Prostate gland (tissue), 2 donors: Measurements from ENCODE around the gene LHFPL3. TPM values are rescaled to one million over a fixed set of nuclear protein-coding genes. Genes with fewer than 3 reads are reported as not detected.

Source experiments
- DNase-seq: peaks from one replicate; pipeline ENCODE4 v3.0.0-alpha.2; 2019; ENCODE audit warnings: low spot score
- H3K27ac ChIP-seq, 2 donors: fragments of 200-600 bp; sonication (generic); 2 replicates each; pipeline ENCODE4 v1.5.1; 2017 to 2019
- H3K27me3 ChIP-seq: fragments of 200-600 bp; sonication (generic); replicated peaks from 2 replicates; pipeline ENCODE4 v1.5.1; 2019; ENCODE audit not compliant: insufficient read depth
- H3K36me3 ChIP-seq, 2 donors: fragments of 200-600 bp; sonication (generic); 1 replicate in 1 of 2; 2 replicates in 1 of 2; pipeline versions ENCODE4 v1.5.1 to v1.8.1; 2017 to 2019
- H3K4me1 ChIP-seq: fragments of 200-600 bp; sonication (generic); replicated peaks from 2 replicates; pipeline ENCODE4 v1.5.1; 2019
- H3K4me3 ChIP-seq, 2 donors: fragments of 200-600 bp; sonication (generic); 2 replicates each; pipeline ENCODE4 v1.5.1; 2017 to 2019
- H3K9me3 ChIP-seq: fragments of 200-600 bp; sonication (generic); 2 replicates; pipeline ENCODE4 v1.5.1; 2017
- POLR2A ChIP-seq: fragments of 450-650 bp; IDR thresholded peaks from one replicate; pipeline ENCODE4 v1.6.1; 2016; ENCODE audit warnings: antibody characterized with exemption, mild to moderate bottlenecking
- POLR2AphosphoS5 ChIP-seq: sonication (generic); formaldehyde crosslinking; IDR thresholded peaks from one replicate; pipeline ENCODE4 v1.6.1; 2017; ENCODE audit warnings: antibody characterized with exemption
- WGBS: methylation state at CpG from one replicate; pipeline ENCODE4 v1.1.5; 2018; 5-methylcytosine and 5-hydroxymethylcytosine counted together
- intact Hi-C: fragments of 100-400 bp; cut with DNase I; formaldehyde crosslinking; loops from one replicate; pipeline ENCODE4 v1.14.2; 2022
- total RNA-seq, 2 donors: library from RNA; depleted of rRNA; stranded (reverse); fragments of >200 nt; gene quantifications; one replicate each; pipeline ENCODE4 v1.1.0, GENCODE V29; 2016
- TF ChIP-seq, protein P1 (sequence below), 4 experiments: fragments of 200-600 bp in 2 of 4; fragments of 450-650 bp in 2 of 4; sonication (generic) in 2 of 4; IDR thresholded peaks; 1 replicate in 3 of 4; 2 replicates in 1 of 4; pipeline ENCODE4 v1.5.1; 2016 to 2019; ENCODE audit warnings: antibody characterized with exemption in 4 of 4, mild to moderate bottlenecking in 2 of 4, moderate library complexity in 2 of 4

Gene LHFPL3
- total RNA-seq, 2 donors from 2014 or later: 0.14 TPM; not detected in 1

DNA sequence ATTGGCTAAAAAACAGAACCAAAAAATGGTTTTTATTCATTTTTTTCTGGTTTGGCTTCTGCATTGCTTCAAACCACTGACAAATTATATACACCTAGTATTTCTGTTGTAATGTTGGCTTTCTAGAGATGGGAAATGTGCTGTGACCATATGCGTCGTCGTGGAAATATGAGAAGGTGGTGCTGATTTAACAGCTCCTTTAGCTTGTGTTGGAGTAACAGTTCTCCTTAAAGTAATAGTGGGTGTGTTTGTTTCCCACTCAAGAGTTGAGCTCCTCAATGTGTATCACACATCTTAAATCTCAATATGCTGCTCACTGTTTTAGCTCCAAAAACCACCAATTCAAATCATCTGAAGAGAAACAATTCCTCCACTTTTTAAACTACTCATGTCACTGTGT is 196.4 kb downstream of the LHFPL3 start:
- Histone ChIP-seq H3K9me3 (no peaks in the 10 kb centered on the region), H3K36me3 (no peaks in the 10 kb centered on the region), H3K4me3 (no peak overlapping the region), H3K4me1 (no peaks in the 10 kb centered on the region), H3K27ac (no peak overlapping the region), H3K27me3 (no peaks in the 10 kb centered on the region)
- no peak for DNase-seq
- TF ChIP-seq POLR2A: no peak
- intact Hi-C loops: no loop called here
- WGBS: 49% methylated on average over 3 of the region's 3 CpGs

DNA sequence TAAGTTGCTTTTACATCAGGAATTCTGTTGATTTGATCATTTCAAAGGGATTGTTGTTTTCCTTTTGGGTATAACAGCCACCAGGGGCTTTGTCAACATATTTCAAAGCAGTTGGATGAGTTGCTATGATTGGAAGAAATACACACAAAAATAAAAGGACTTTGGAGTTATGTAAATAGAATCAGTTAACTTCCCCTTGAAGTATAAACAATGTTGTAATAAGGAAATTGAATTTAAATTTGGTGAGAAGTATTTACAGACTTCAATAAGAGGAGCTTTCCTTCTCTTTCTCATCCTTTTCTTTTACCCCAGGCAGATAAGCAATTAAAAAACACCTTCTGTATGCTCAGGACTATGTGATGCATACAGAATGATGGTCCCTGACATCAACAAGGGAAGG is 199.7 kb downstream of the LHFPL3 start:
- no peaks in the 10 kb centered on the region for H3K36me3 ChIP-seq
- H3K4me3 ChIP-seq: no peak overlapping the region
- no peak for DNase-seq
- no peaks in the 10 kb centered on the region for H3K27me3 ChIP-seq
- no peaks in the 10 kb centered on the region for H3K9me3 ChIP-seq
- no peak for TF ChIP-seq POLR2A
- H3K27ac ChIP-seq: no peak overlapping the region
- intact Hi-C loops: no loop called here
- H3K4me1 ChIP-seq: no peaks in the 10 kb centered on the region

DNA sequence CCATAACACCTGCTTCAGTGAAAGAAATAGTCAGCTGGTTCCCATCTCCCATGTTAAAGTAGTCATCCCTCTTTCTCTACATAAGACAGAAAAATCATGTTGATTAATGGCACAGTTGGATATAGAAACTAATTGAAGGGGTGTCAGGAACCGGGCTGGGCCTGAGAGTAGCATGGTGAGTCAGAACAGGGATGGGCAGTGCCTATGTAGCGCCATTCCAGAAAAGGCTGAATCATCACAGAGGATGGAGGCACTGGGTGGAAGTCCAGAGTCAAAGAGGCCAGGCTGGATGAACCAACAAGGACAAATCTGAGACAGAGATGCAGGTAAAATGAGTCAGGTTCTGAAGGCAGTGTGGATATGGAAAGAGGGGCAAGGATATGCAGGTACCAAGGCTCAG is 201.2 kb downstream of the LHFPL3 start:
- intact Hi-C loops: no loop called here
- no peaks in the 10 kb centered on the region for H3K4me1 ChIP-seq
- H3K4me3 ChIP-seq: no peak overlapping the region
- no peak for TF ChIP-seq POLR2AphosphoS5
- no peak for TF ChIP-seq POLR2A
- TF ChIP-seq, protein P1, sequence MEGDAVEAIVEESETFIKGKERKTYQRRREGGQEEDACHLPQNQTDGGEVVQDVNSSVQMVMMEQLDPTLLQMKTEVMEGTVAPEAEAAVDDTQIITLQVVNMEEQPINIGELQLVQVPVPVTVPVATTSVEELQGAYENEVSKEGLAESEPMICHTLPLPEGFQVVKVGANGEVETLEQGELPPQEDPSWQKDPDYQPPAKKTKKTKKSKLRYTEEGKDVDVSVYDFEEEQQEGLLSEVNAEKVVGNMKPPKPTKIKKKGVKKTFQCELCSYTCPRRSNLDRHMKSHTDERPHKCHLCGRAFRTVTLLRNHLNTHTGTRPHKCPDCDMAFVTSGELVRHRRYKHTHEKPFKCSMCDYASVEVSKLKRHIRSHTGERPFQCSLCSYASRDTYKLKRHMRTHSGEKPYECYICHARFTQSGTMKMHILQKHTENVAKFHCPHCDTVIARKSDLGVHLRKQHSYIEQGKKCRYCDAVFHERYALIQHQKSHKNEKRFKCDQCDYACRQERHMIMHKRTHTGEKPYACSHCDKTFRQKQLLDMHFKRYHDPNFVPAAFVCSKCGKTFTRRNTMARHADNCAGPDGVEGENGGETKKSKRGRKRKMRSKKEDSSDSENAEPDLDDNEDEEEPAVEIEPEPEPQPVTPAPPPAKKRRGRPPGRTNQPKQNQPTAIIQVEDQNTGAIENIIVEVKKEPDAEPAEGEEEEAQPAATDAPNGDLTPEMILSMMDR (IDR thresholded peaks at IDR 0.05): no peak
- 76% methylated on average over 2 of the region's 2 CpGs for WGBS
- no peak for DNase-seq
- no peaks in the 10 kb centered on the region for H3K27me3 ChIP-seq
- no peak overlapping the region for H3K27ac ChIP-seq
- H3K9me3 ChIP-seq: no peaks in the 10 kb centered on the region
- H3K36me3 ChIP-seq: no peaks in the 10 kb centered on the region

DNA sequence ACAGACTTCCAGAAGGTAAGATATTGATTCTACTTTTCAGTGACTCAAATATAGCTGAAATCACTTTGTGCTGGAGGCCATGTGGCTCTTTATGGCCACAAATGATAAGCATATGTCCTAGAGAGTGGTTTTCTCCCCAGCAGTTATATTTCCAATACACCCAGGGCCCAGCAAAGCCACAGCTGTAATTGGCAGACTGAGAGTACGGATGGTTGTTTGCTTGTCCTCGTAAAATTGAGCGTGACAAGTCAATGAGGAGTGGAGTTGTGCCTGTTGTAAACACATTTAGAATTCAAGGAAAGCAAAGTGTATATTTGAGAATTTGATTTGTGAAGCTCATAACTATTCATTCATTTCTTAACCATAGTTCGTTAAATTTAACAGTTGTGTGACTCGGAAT is 201.8 kb downstream of the LHFPL3 start:
- Histone ChIP-seq H3K36me3 (no peaks in the 10 kb centered on the region), H3K27me3 (no peaks in the 10 kb centered on the region), H3K27ac (no peak overlapping the region), H3K4me1 (no peaks in the 10 kb centered on the region), H3K4me3 (no peak overlapping the region), H3K9me3 (no peaks in the 10 kb centered on the region)
- DNase-seq: no peak
- TF ChIP-seq POLR2A: no peak
- TF ChIP-seq, protein P1 (IDR thresholded peaks at IDR 0.05): no peak
- TF ChIP-seq POLR2AphosphoS5: no peak
- intact Hi-C loops: no loop called here
- WGBS: 18% methylated on average over 5 of the region's 5 CpGs

DNA sequence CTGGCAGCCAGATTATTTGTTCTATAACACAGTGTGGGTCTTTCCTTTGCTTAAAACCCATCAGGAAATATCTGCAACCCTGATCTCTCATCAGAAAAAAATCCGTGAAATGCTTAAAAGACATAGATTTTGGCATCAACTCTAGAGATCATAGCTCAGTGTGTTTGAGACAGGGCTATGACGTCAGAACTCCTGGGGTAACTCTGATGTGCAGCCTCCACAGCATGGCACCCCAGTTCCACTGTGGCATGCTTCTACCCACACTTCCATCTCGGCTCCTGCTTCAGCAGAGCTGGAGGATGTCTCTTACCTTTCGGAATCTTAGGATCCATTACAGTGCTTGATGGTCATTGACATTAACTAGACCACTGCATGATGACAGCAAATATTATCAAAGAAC is 205.7 kb downstream of the LHFPL3 start:
- DNase-seq: no peak
- Histone ChIP-seq H3K4me3 (no peak overlapping the region), H3K9me3 (no peaks in the 10 kb centered on the region), H3K27me3 (no peaks in the 10 kb centered on the region), H3K36me3 (no peaks in the 10 kb centered on the region), H3K4me1 (no peaks in the 10 kb centered on the region), H3K27ac (no peak overlapping the region)
- 75% methylated on average over 4 of the region's 4 CpGs for WGBS
- intact Hi-C loops: no loop called here
- TF ChIP-seq POLR2A: no peak
- TF ChIP-seq POLR2AphosphoS5: no peak
- TF ChIP-seq, protein P1 (IDR thresholded peaks at IDR 0.05): no peak

DNA sequence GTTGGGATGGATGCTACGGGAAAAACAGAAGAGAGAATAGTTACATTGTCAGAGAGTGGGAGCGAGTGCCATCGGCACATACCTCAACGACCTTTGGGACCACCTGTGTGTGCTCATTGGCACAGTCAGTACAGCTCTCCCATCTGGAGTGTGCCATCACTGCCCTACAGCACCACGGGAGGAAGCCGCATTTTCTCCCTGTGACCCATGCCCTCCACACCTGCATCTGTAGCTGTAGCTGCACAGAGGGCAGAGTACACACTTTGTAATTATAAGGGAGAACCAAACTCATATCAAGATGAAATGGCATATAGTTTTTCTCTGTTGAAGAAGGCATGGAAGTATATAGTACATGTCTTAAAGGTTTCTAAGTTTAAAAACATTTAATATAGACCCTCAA is 207.4 kb downstream of the LHFPL3 start:
- WGBS: 79% methylated on average over 6 of the region's 6 CpGs
- Histone ChIP-seq H3K27me3 (no peaks in the 10 kb centered on the region), H3K9me3 (no peaks in the 10 kb centered on the region), H3K27ac (no peak overlapping the region), H3K4me3 (no peak overlapping the region), H3K4me1 (no peaks in the 10 kb centered on the region), H3K36me3 (no peaks in the 10 kb centered on the region)
- no peak for DNase-seq
- intact Hi-C loops: no loop called here
- TF ChIP-seq, protein P1 (IDR thresholded peaks at IDR 0.05): no peak
- TF ChIP-seq POLR2A (no peak), POLR2AphosphoS5 (no peak)
